A673 (cell line): Measurements from ENCODE around the gene HBG1. TPM values are rescaled to one million over a fixed set of nuclear protein-coding genes. Genes with fewer than 3 reads are reported as not detected.

Source experiments
- BruUV-seq: library from RNA; stranded (reverse); fragments of 400-500 nt; replicated peaks from 2 replicates; lab custom pipeline; 2021; lab: Mats Ljungman, UMichigan
- CTCF ChIA-PET: fragments of 300-600 bp; sonication (Branson Sonifier 250); formaldehyde crosslinking; loops from one replicate; lab custom pipeline; 2022; ENCODE audit warnings: antibody characterized with exemption; lab: Charles Lee
- POLR2A ChIA-PET: fragments of 300-600 bp; sonication (Branson Sonifier 250); formaldehyde crosslinking; loops from one replicate; lab custom pipeline; 2022; ENCODE audit warnings: antibody characterized with exemption; ENCODE audit not compliant: low non-redundant PET; lab: Charles Lee
- DNase-seq: peaks from one replicate; pipeline ENCODE4 v3.0.0-alpha.2; 2015; ENCODE audit warnings: low spot score
- H3K27ac ChIP-seq: fragments of 200-600 bp; sonication (generic); 2 replicates; pipeline ENCODE4 v1.5.1; 2016; ENCODE audit warnings: mixed run types, low read depth, mild to moderate bottlenecking, mixed read lengths, antibody characterized with exemption, low read length; ENCODE audit not compliant: poor library complexity, severe bottlenecking
- H3K27me3 ChIP-seq: fragments of 200-600 bp; sonication (generic); replicated peaks from 2 replicates; pipeline ENCODE4 v1.6.1; 2017; ENCODE audit warnings: mixed run types, low read depth, mild to moderate bottlenecking, mixed read lengths, antibody characterized with exemption, low read length; ENCODE audit not compliant: insufficient read depth, poor library complexity
- H3K36me3 ChIP-seq: fragments of 200-600 bp; sonication (generic); 2 replicates; pipeline ENCODE4 v1.6.1; 2016; ENCODE audit warnings: mixed run types, mild to moderate bottlenecking, mixed read lengths, antibody characterized with exemption, low read length; ENCODE audit not compliant: insufficient read depth, poor library complexity, severe bottlenecking
- H3K4me1 ChIP-seq: fragments of 200-600 bp; sonication (generic); 2 replicates; pipeline ENCODE4 v1.6.1; 2017; ENCODE audit warnings: mixed run types, mild to moderate bottlenecking, mixed read lengths, antibody characterized with exemption, low read length; ENCODE audit not compliant: insufficient read depth, poor library complexity, severe bottlenecking
- H3K4me3 ChIP-seq: fragments of 200-600 bp; sonication (generic); 2 replicates; pipeline ENCODE4 v1.5.1; 2016; ENCODE audit warnings: low read depth, mixed run types, mild to moderate bottlenecking, mixed read lengths, low read length; ENCODE audit not compliant: poor library complexity, severe bottlenecking
- H3K9me3 ChIP-seq: fragments of 200-600 bp; sonication (generic); 2 replicates; pipeline ENCODE4 v1.6.1; 2016; ENCODE audit warnings: mixed run types, low read depth, mild to moderate bottlenecking, mixed read lengths, antibody characterized with exemption, low read length; ENCODE audit not compliant: poor library complexity, severe bottlenecking
- CTCF ChIP-seq: fragments of 300-800, 200-600 bp; sonication (generic); conservative IDR thresholded peaks from 2 replicates; pipeline ENCODE4 v1.5.1; 2017; ENCODE audit warnings: low read depth, mild to moderate bottlenecking, antibody characterized with exemption, low read length, moderate library complexity, mixed read lengths
- EZH2 ChIP-seq: fragments of 200-600 bp; sonication (generic); IDR thresholded peaks from 2 replicates; pipeline ENCODE4 v1.6.1; 2017; ENCODE audit warnings: borderline replicate concordance, low read depth, mild to moderate bottlenecking, mixed read lengths, antibody characterized with exemption, low read length; ENCODE audit not compliant: poor library complexity, severe bottlenecking
- intact Hi-C: fragments of 100-400 bp; cut with micrococcal nuclease; formaldehyde crosslinking; loops from one replicate; pipeline ENCODE4 v1.10.0; 2022; ENCODE audit not compliant: unreplicated experiment
- total RNA-seq: library from RNA; stranded (reverse); gene quantifications from 2 replicates; pipeline ENCODE4 v1.2.3, GENCODE V29; 2021

Gene HBG1
- total RNA-seq, 1 experiment from 2014 or later: not detected

GRCh38 chr11:5240458-5240857 lies 9.2 kb downstream of the HBG1 start:
- ChIA-PET CTCF (no interaction called here), POLR2A (no interaction called here)
- Histone ChIP-seq H3K27ac (no peak overlapping the region), H3K4me1 (no peaks in the 10 kb centered on the region), H3K9me3 (no peaks in the 10 kb centered on the region), H3K27me3 (no peaks in the 10 kb centered on the region), H3K4me3 (no peak overlapping the region), H3K36me3 (no peaks in the 10 kb centered on the region)
- TF ChIP-seq EZH2: no peak
- no peak for TF ChIP-seq CTCF
- DNase-seq: no peak
- intact Hi-C loops: no loop called here
- no TSS peak for BruUV-seq

GRCh38 chr11:5240056-5240455 lies 9.6 kb downstream of the HBG1 start:
- no peak for DNase-seq
- no TSS peak for BruUV-seq
- intact Hi-C loops: no loop called here
- Histone ChIP-seq H3K4me1 (no peaks in the 10 kb centered on the region), H3K27ac (no peak overlapping the region), H3K4me3 (no peak overlapping the region), H3K36me3 (no peaks in the 10 kb centered on the region), H3K27me3 (no peaks in the 10 kb centered on the region), H3K9me3 (no peaks in the 10 kb centered on the region)
- ChIA-PET POLR2A (no interaction called here), CTCF (no interaction called here)
- TF ChIP-seq EZH2: no peak
- TF ChIP-seq CTCF: no peak

GRCh38 chr11:5239046-5239445 lies 10.6 kb downstream of the HBG1 start:
- no peaks in the 10 kb centered on the region for H3K27me3 ChIP-seq
- ChIA-PET CTCF (no interaction called here), POLR2A (no interaction called here)
- no TSS peak for BruUV-seq
- TF ChIP-seq CTCF (no peak), EZH2 (no peak)
- H3K4me1 ChIP-seq: no peaks in the 10 kb centered on the region
- no peak overlapping the region for H3K27ac ChIP-seq
- no peak overlapping the region for H3K4me3 ChIP-seq
- intact Hi-C loops: no loop called here
- no peaks in the 10 kb centered on the region for H3K36me3 ChIP-seq
- no peaks in the 10 kb centered on the region for H3K9me3 ChIP-seq
- DNase-seq: no peak
